C4-2B (cell line): ENCODE measurements around the gene TMEM240.
"Not testable (repeated sequence)": the region's sequence is repeated elsewhere in the genome, so short reads cannot be mapped to it uniquely, and the experiment has no call there.

Experiments
- H3K27ac ChIP-seq: fragments of 450-650 bp; 2 replicates; pipeline ENCODE4 v1.5.1; 2017
- CTCF ChIP-seq: fragments of 450-650 bp; conservative IDR thresholded peaks from 2 replicates; pipeline ENCODE4 v1.5.1; 2017; ENCODE audit warnings: mild to moderate bottlenecking
- ZFX ChIP-seq: fragments of 450-650 bp; IDR thresholded peaks from 2 replicates; pipeline ENCODE4 v1.6.1; 2017

Gene TMEM240

GRCh38 chr1:1521331-1521730 lies 19.1 kb downstream of the TMEM240 start:
- TF ChIP-seq ZFX (no peak), CTCF (no peak)
- no peak overlapping the region for H3K27ac ChIP-seq

- H3K27ac ChIP-seq: not testable (repeated sequence)
Measured at GRCh38 chr1:1519805-1520505, 20.5 kb downstream of the TMEM240 start.

- not testable (repeated sequence) for H3K27ac ChIP-seq
Measured at GRCh38 chr1:1518621-1519007, 21.8 kb downstream of the TMEM240 start.

GRCh38 chr1:1517973-1518620 lies 22.3 kb downstream of the TMEM240 start:
- TF ChIP-seq ZFX (no peak), CTCF (no peak)

DNA sequence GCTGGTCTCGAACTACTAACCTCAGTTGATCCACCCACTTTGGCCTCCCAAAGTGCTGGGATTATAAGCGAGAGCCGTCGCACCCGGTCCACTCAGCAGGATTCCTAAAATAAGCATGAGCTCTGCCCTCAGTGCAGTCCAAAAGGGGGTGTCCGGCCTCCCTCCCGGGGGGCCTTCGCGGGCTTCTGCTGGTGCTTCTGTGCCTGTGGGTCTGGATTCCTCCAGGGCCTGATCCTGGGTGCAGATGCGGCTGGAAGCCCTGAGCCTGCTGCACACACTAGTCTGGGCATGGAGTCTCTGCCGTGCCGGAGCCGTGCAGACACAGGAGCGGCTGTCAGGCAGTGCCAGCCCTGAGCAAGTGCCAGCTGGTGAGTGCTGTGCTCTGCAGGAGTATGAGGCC lies 23.5 kb downstream of the TMEM240 start:
- H3K27ac ChIP-seq: not testable (repeated sequence)

More at GRCh38 chr1:1517973-1518620, 22.3 kb downstream of the TMEM240 start:
- H3K27ac ChIP-seq: no peak overlapping the region

GRCh38 chr1:1514376-1514775 lies 26.0 kb downstream of the TMEM240 start:
- H3K27ac ChIP-seq: not testable (repeated sequence)

GRCh38 chr1:1513675-1514074 lies 26.7 kb downstream of the TMEM240 start:
- peak overlapping the region; percentile 96 for H3K27ac ChIP-seq

DNA sequence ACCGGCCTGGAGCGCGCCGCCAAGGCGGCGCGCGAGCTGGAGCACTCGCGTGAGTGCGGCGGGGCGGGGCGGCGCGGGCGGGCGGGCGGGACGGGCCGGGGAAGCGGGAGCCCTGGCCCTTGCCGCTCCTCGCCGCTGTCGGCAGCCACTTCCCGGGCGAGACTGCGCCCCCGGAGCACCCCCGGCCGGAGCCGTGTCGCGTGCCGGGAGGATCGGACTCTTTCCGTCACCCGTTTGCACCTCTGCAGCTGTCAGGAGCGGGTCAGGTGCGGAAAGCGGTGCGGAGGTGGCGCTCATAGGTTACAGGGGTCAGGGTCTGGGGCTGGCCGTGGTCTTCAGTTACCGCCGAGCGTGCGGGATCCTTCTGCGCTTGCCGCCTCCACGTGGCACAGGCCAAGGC lies 28.0 kb downstream of the TMEM240 start:
- peak overlapping the region; percentile 96 for H3K27ac ChIP-seq

- TF ChIP-seq ZFX: no peak
- TF ChIP-seq CTCF: no peak
- peak within 1 kb of the TSS; percentile 96 for H3K27ac ChIP-seq
Measured at GRCh38 chr1:1511533-1512285, 28.7 kb downstream of the TMEM240 start, which contains the start of gene ATAD3A. Gene ATAD3A (plus strand): TSS chr1:1512162. CDS start chr1:1512269, 107 bp downstream.

DNA sequence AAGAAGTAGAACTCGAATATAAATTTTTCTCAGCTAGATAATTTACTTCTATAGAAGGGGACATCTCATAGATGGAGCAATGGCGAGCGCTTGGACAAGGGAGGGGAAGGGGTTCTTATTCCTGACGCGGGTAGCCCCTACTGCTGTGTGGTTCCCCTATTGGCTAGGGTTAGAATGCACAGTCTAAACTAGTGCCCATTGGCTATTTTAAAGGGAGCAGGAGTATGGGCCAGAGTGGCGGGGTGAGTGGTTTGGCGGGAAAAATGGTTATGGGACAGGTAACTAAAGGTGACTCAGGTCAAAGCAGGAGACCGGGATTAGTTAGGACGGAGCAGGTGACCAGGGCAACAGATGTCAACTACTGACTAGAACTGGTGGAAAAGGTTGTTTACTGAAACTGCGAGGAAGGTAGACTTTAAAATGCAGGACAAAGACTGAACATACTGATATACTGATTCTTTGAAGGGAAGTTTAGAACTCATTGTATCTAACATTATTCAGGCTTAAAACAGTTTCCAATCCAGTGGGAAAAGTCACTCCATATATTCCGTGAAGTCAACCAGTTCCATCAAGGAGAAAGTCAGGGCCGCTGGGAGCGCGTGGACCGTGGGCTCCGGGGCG lies 29.4 kb downstream of the TMEM240 start:
- TF ChIP-seq ZFX (no peak), CTCF (no peak)
- H3K27ac ChIP-seq: peak overlapping the region; percentile 96

DNA sequence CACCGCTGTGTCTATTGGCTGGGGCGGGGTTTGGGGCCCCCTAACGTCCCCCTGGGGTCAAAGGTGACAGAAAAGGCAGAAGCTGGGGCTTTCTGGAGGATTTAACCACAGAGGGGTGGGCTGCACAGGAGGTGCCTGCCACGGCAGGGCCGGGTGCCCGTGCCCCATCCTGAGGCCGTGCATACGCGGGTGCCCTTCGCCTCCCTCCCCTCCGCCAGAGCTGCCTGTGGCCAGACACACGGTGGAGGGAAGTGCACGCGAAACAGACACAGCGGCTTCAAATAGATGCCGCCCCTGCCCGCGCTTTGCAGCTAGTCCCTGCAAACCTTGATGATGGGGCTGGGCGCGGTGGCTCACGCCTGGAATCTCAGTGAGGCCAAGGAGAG lies 31.0 kb downstream of the TMEM240 start:
- H3K27ac ChIP-seq: not testable (repeated sequence)

GRCh38 chr1:1508775-1509464 lies 31.5 kb downstream of the TMEM240 start:
- H3K27ac ChIP-seq: not testable (repeated sequence)
